Measurements from ENCODE around the gene TAGLN. TPM values are rescaled to one million over a fixed set of nuclear protein-coding genes. Genes with fewer than 3 reads are reported as not detected.

Gene TAGLN
- total and polyA plus RNA-seq, 9 of the 15 experiments (the other 6 are each of a cell fraction or from before 2014, with no cell fraction given): 0.21 to 4.9 (median 1.1) TPM

DNA sequence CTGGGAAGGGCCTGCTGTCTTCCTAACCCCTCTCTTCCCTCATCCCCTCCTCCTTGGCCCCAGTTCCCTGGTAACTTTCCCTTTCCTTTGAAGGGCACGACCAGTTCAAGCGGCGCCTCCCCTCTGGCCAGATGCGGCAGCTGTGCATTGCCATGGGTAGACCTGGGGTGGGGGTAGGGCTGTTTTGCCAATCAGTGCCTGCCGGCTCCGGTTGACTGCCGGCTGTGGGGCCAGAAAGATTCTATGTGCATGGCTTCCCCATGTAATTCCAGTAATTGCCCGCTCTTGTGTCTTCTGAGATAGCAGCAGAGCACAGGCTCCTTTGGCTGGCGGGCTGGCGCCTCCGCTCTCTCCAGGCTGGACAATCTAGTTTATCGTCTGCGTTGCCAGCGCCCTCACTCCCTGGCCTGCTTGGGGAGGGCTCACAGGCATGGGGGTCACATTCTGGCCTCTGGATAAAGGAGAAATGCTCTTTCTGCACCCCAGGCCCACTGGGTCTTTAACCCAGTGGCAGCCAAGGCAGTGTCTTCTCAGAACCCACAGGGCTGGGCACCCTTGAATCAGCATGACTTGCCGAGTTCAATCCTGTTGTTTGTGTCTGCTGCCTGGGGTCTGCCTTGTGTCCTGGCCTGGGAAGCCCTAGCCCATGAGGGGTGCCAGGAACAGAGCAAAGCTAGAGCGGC, 11.2 kb upstream of the TAGLN start:
- WGBS (ENCODE audit: insufficient coverage, low coverage, missing lambda C conversion rate): 89% methylated on average over 7 of the region's 16 CpGs
- intact Hi-C loops (cut with micrococcal nuclease): no loop called here
- Histone ChIP-seq H4K20me1 (replicated peaks; ENCODE audit: control insufficient read depth, insufficient read depth, low read length) (0 out of 2 replicates have a peak, but pooled peaks cover 3% of the 10 kb centered on the region), H3K27ac (ENCODE audit: extremely low read depth, low read depth, low read length) (no peak overlapping the region), H3K27me3 (ENCODE audit: control insufficient read depth in 2 of 2, insufficient read depth in 2 of 2, low read length in 2 of 2) (no peaks in the 10 kb centered on the region), H3K9me3 (replicated peaks; ENCODE audit: control insufficient read depth, insufficient read depth, low read depth, low read length) (no peaks in the 10 kb centered on the region), H2AFZ (ENCODE audit: low read depth, low read length) (no peak overlapping the region), H3K4me3 (no peak overlapping the region), H3K4me2 (ENCODE audit: insufficient read depth, low read length) (no peak overlapping the region), H3K9me1 (ENCODE audit: control insufficient read depth, insufficient read depth, low read length) (no peaks in the 10 kb centered on the region), H3K9ac (ENCODE audit: insufficient read depth in 1 of 2, low read depth in 2 of 2, low read length in 2 of 2) (no peak overlapping the region), H3K79me2 (ENCODE audit: control insufficient read depth, insufficient read depth, low read length) (no peaks in the 10 kb centered on the region), H3K36me3 (ENCODE audit: control insufficient read depth, insufficient read depth, low read length) (peaks cover 46% of the 10 kb centered on the region; the same call in 1 of the 3 replicates), H3K4me1 (replicated peaks in 1 of 2; ENCODE audit: control insufficient read depth in 2 of 2, insufficient read depth in 2 of 2, low read length in 2 of 2) (0 out of 5 replicates have a peak, but pooled peaks cover 0 to 4% of the 10 kb centered on the region in 2 experiments)
- ATAC-seq (no peak), FAIRE-seq (no peak), DNase-seq (ENCODE audit: extremely low read depth in 1 of 4, low spot score in 3 of 4) (no peak)
- CTCF ChIA-PET (ENCODE audit: low intra/inter-chr PET ratio): no interaction called here
- no TSS peak for BruUV-seq (replicated peaks)
- POLR2A ChIA-PET: no interaction called here
- in situ Hi-C loops (cut with MboI): no loop called here
- no peak for TF ChIP-seq RBM15 (IDR thresholded peaks at IDR 0.05; ENCODE audit: insufficient read depth, low read length)
- TF ChIP-seq ZNF384 (IDR thresholded peaks at IDR 0.05; ENCODE audit: low read depth, low read length): no peak
- no peak for TF ChIP-seq TOE1 (IDR thresholded peaks at IDR 0.05; ENCODE audit: borderline replicate concordance)
- TF ChIP-seq TOE1 (CRISPR knock-in tag; IDR thresholded peaks at IDR 0.05; ENCODE audit: borderline replicate concordance, low read depth): no peak
- TF ChIP-seq CBFA2T2 (conservative IDR thresholded peaks at IDR 0.05): no peak
- TF ChIP-seq, protein P1, sequence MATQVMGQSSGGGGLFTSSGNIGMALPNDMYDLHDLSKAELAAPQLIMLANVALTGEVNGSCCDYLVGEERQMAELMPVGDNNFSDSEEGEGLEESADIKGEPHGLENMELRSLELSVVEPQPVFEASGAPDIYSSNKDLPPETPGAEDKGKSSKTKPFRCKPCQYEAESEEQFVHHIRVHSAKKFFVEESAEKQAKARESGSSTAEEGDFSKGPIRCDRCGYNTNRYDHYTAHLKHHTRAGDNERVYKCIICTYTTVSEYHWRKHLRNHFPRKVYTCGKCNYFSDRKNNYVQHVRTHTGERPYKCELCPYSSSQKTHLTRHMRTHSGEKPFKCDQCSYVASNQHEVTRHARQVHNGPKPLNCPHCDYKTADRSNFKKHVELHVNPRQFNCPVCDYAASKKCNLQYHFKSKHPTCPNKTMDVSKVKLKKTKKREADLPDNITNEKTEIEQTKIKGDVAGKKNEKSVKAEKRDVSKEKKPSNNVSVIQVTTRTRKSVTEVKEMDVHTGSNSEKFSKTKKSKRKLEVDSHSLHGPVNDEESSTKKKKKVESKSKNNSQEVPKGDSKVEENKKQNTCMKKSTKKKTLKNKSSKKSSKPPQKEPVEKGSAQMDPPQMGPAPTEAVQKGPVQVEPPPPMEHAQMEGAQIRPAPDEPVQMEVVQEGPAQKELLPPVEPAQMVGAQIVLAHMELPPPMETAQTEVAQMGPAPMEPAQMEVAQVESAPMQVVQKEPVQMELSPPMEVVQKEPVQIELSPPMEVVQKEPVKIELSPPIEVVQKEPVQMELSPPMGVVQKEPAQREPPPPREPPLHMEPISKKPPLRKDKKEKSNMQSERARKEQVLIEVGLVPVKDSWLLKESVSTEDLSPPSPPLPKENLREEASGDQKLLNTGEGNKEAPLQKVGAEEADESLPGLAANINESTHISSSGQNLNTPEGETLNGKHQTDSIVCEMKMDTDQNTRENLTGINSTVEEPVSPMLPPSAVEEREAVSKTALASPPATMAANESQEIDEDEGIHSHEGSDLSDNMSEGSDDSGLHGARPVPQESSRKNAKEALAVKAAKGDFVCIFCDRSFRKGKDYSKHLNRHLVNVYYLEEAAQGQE (IDR thresholded peaks at IDR 0.05; ENCODE audit: borderline replicate concordance): no peak
- TF ChIP-seq, protein P1 (CRISPR knock-in tag; IDR thresholded peaks at IDR 0.05; ENCODE audit: low read depth): no peak
- TF ChIP-seq MTA3 (IDR thresholded peaks at IDR 0.05; ENCODE audit: borderline replicate concordance): no peak
- no peak for TF ChIP-seq MCM3 (IDR thresholded peaks at IDR 0.05)
- TF ChIP-seq, protein P2, sequence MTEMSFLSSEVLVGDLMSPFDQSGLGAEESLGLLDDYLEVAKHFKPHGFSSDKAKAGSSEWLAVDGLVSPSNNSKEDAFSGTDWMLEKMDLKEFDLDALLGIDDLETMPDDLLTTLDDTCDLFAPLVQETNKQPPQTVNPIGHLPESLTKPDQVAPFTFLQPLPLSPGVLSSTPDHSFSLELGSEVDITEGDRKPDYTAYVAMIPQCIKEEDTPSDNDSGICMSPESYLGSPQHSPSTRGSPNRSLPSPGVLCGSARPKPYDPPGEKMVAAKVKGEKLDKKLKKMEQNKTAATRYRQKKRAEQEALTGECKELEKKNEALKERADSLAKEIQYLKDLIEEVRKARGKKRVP (CRISPR knock-in tag; IDR thresholded peaks at IDR 0.05): no peak
- no peak for TF ChIP-seq NBN (IDR thresholded peaks at IDR 0.05; ENCODE audit: low read depth)
- TF ChIP-seq NCOA2 (IDR thresholded peaks at IDR 0.05; ENCODE audit: partially characterized antibody in 2 of 2): no peak
- no peak for TF ChIP-seq CAMTA2 (CRISPR knock-in tag; conservative IDR thresholded peaks at IDR 0.05)

All from K562 (cell line).